Endometrium (tissue), 2 donors: ENCODE data around the gene CHIC2.

Experiments used
- FAIRE-seq: peaks from 2 replicates; lab custom pipeline; 2012; peaks lifted over from hg19 to GRCh38; lab: Jason Lieb, UNC
- donor health status: control.
- donor health status: control.

The CHIC2 gene

GRCh38 chr4:54006755-54007154 is 57.6 kb downstream of the CHIC2 start:
- FAIRE-seq, result no peak

- FAIRE-seq, result peak; percentile 21
Measured at GRCh38 chr4:54005475-54005874, 58.9 kb downstream of the CHIC2 start.

- no peak for FAIRE-seq
Measured at GRCh38 chr4:54004463-54004862, 59.9 kb downstream of the CHIC2 start.

GRCh38 chr4:54001668-54002365 is 62.6 kb downstream of the CHIC2 start:
- FAIRE-seq, result no peak

GRCh38 chr4:53997898-53998297 is 66.5 kb downstream of the CHIC2 start:
- FAIRE-seq, result no peak

GRCh38 chr4:53994382-53995102 is 69.9 kb downstream of the CHIC2 start:
- FAIRE-seq, result no peak

- no peak for FAIRE-seq
Measured at GRCh38 chr4:53992785-53993184, 71.6 kb downstream of the CHIC2 start.

GRCh38 chr4:53991821-53992220 is 72.6 kb downstream of the CHIC2 start:
- no peak for FAIRE-seq

GRCh38 chr4:53990641-53991040 is 73.8 kb downstream of the CHIC2 start:
- no peak for FAIRE-seq

- no peak for FAIRE-seq
Measured at GRCh38 chr4:53987761-53988171, 76.6 kb downstream of the CHIC2 start.

- no peak for FAIRE-seq
Measured at GRCh38 chr4:53986062-53986461, 78.3 kb downstream of the CHIC2 start.

- no peak for FAIRE-seq
Measured at GRCh38 chr4:53981567-53981966, 82.8 kb downstream of the CHIC2 start.

- FAIRE-seq, result no peak
Measured at GRCh38 chr4:53981066-53981465, 83.3 kb downstream of the CHIC2 start.

- no peak for FAIRE-seq
Measured at GRCh38 chr4:53974561-53974960, 89.8 kb downstream of the CHIC2 start.

GRCh38 chr4:53967986-53968385 is 96.4 kb downstream of the CHIC2 start:
- no peak for FAIRE-seq

- no peak for FAIRE-seq
Measured at GRCh38 chr4:53963781-53964180, 100.6 kb downstream of the CHIC2 start.

GRCh38 chr4:53963336-53963735 is 101.1 kb downstream of the CHIC2 start:
- no peak for FAIRE-seq

GRCh38 chr4:53962516-53963225 is 101.7 kb downstream of the CHIC2 start:
- FAIRE-seq, result no peak

- FAIRE-seq, result peak; percentile 79
Measured at GRCh38 chr4:53961351-53961750, 103.1 kb downstream of the CHIC2 start.

GRCh38 chr4:53960843-53961242 is 103.6 kb downstream of the CHIC2 start:
- FAIRE-seq, result no peak
